Effector CD8-positive, alpha-beta T cell (primary cell): ENCODE data around the gene HLF.
A peak's percentile ranks its signal among the peaks of the same experiment; 100 is the strongest.

Experiments used
- DNase-seq: peaks from one replicate; lab custom pipeline; 2025; lab: John Stamatoyannopoulos, UW

HLF gene

DNA sequence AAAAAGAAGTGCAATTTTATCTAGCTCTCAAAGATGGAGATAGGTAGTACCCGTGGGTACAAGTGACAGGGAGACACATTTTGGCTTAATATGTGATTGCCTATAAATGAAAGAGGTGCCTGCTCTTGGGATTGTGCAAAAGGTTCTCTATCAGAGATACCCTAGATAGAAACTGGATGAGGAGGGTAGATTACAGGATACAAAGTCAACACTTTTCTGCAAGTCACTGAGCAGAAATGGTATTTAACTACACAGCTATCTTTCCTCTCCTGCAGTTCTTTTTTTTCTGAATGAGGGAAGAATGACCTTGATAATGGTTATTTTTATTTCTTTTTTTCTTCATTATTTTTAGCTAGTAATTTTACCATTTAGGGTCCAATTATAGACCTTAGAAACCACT is 89.2 kb downstream of the HLF start:
- no peak for DNase-seq

DNA sequence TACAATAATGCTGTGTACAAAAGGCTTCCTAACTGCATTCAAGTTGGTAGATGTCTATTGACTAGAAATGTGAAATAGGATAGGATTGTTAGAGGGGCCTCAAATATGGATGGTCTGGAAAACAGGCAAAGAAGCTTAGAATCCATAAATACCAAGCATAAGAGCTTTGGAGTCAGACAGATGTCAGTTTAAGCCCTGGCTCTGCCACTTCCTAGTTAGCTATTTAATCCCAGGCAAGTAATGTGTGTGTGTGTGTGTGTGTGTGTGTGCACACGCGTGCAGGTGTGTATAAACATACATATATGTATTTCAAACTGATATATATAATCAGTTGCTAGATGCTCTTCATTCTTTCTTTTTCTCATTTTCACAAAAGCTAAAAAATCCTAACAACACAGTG is 90.2 kb downstream of the HLF start:
- no peak for DNase-seq

DNA sequence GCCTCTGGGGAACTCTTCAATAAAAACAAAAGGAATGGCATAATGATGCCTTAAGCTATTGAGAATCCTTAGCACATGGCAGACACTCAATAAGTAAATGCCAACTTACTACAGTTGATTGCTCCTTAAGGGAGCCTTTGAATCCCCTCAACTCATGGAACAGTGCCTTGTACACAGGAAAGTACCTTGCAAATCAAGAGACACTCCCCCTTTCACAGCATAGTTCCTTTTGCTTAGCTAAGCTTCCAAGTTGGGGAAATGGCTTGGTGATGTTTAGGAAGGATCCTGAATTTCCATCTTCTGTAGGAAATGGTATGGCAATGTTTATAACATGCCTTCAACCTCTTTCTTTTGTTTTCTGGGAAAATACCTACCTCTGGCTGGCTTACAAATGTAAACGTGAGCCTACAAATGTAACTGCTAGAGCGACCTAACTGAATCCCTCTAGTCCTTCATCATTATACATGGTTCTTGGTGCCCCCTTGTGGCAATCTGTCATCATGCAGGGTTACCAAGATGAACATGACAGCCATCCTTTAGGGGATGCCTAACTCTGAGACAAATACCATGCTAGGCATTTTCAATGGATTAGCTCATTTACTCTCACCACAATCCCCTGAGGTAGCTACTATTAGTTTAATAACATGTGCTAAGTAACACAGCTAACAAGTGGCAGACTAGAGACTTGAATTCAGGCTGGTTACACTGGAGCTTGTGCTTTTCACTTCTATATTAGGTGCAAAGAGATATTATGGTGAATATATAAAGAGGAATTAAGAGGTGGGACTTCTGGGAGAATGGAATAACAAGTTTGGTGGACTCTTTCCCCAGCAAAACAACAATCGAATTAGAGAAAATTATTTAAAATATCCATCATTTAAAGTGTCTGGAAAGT is 91.9 kb downstream of the HLF start:
- peak; percentile 18 for DNase-seq

GRCh38 chr17:55360971-55361370 is 96.2 kb downstream of the HLF start:
- no peak for DNase-seq

DNA sequence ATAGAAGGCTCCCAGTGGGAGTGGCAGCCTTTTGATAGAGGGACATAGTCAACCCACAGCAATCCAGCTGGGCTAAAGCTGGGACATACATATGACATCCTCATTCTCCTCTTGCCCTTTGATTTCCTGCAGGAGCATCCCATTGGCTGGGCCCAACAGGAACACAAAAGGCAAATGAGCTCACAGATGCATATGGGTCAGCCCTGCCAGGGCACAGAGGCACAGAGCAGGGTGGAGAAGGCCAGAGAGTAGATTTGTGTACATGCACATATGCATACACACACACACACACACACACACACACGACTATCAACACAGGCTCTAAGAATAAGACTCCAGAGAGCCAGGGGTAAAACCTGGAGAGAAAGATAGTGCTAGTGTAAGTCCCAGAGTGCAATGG is 98.3 kb downstream of the HLF start:
- no peak for DNase-seq

DNA sequence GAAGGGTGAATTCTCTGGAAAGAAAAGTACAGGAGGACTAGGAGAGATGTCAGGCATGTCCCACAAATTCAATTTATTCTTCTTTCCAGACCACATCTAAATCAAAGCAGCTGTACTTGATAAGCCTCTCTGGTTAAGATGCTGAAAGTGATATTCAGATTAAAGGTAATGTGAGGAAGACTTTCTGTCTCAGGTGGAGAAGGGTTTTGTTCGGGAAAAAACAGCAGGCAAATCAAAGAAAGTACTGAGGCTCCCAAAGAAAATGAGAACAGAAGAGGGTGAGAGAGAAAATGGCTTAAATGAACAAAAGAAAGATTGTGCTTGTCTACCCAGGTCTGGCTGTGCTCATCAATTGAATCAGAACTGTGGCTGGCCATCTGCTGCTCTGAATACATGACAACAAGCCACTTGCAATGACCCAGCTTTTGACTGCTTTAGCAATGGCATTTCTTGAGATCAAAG is 101.3 kb downstream of the HLF start:
- DNase-seq: no peak

DNA sequence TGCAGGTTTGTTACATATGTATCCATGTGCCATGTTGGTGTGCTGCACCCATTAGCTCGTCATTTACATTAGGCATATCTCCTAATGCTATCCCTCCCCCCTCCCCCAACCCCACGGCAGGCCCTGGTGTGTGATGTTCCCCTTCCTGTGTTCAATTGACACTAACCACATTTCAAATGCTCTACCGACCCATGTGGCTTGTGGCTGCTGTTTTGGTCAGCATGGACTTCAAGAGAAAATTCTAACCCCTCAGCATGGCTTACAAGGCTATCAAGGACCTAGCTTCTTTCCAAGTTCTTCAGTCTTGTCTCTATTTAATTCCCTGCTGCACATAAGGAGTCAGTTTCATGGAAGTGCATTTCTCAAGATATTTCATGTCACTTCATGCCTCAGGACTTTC is 103.9 kb downstream of the HLF start:
- no peak for DNase-seq
